GM21381 (cell line): ENCODE results near the gene DLG2.

Source experiments
- ATAC-seq: cut with Tn5 transposase; IDR thresholded peaks from one replicate; pipeline ENCODE4 v1.9.1; 2021; ENCODE audit warnings: mild to moderate bottlenecking, moderate library complexity; ENCODE audit not compliant: unreplicated experiment

The DLG2 gene

GRCh38 chr11:84612645-84613044 lies 1014.5 kb downstream of the DLG2 start:
- ATAC-seq = no peak

- ATAC-seq = no peak
Observed at GRCh38 chr11:84608837-84609196, 1018.3 kb downstream of the DLG2 start.

GRCh38 chr11:84607975-84608836 lies 1018.9 kb downstream of the DLG2 start:
- ATAC-seq = no peak

GRCh38 chr11:84594602-84595001 lies 1032.5 kb downstream of the DLG2 start:
- no peak for ATAC-seq

- ATAC-seq = no peak
Observed at GRCh38 chr11:84590106-84590505, 1037.0 kb downstream of the DLG2 start.

- no peak for ATAC-seq
Observed at GRCh38 chr11:84588131-84588829, 1038.9 kb downstream of the DLG2 start.

GRCh38 chr11:84583106-84583505 lies 1044.0 kb downstream of the DLG2 start:
- no peak for ATAC-seq

- no peak for ATAC-seq
Observed at GRCh38 chr11:84581083-84581482, 1046.1 kb downstream of the DLG2 start.

GRCh38 chr11:84580428-84580827 lies 1046.7 kb downstream of the DLG2 start:
- no peak for ATAC-seq

GRCh38 chr11:84573868-84574267 lies 1053.3 kb downstream of the DLG2 start:
- no peak for ATAC-seq

- ATAC-seq = no peak
Observed at GRCh38 chr11:84566671-84567070, 1060.5 kb downstream of the DLG2 start.

- ATAC-seq = no peak
Observed at GRCh38 chr11:84564867-84565184, 1062.3 kb downstream of the DLG2 start.

GRCh38 chr11:84564180-84564866 lies 1062.8 kb downstream of the DLG2 start:
- peak; percentile 95 for ATAC-seq

GRCh38 chr11:84563356-84563755 lies 1063.8 kb downstream of the DLG2 start:
- ATAC-seq = no peak

- no peak for ATAC-seq
Observed at GRCh38 chr11:84560206-84560605, 1066.9 kb downstream of the DLG2 start.

GRCh38 chr11:84558085-84558905 lies 1068.8 kb downstream of the DLG2 start:
- ATAC-seq = peak; percentile 97

- no peak for ATAC-seq
Observed at GRCh38 chr11:84552791-84553190, 1074.4 kb downstream of the DLG2 start.

- peak; percentile 88 for ATAC-seq
Observed at GRCh38 chr11:84549217-84549616, 1077.9 kb downstream of the DLG2 start.

GRCh38 chr11:84544566-84544965 lies 1082.6 kb downstream of the DLG2 start:
- ATAC-seq = no peak

GRCh38 chr11:84543367-84544159 lies 1083.6 kb downstream of the DLG2 start:
- no peak for ATAC-seq
